Activated T-cell treated with anti-CD3 and anti-CD28 coated beads, Interleukin-2, amount 50 U/mL, for 1 hour (primary cell): Measurements from ENCODE around the gene SIAH1.
A peak's percentile ranks its signal among the peaks of the same experiment; 100 is the strongest.
"Not testable (repeated sequence)": the region's sequence is repeated elsewhere in the genome, so short reads cannot be mapped to it uniquely, and the experiment has no call there.

Experiments used
- DNase-seq: peaks from one replicate; pipeline ENCODE4 v3.0.0-alpha.2; 2020

Gene SIAH1

DNA sequence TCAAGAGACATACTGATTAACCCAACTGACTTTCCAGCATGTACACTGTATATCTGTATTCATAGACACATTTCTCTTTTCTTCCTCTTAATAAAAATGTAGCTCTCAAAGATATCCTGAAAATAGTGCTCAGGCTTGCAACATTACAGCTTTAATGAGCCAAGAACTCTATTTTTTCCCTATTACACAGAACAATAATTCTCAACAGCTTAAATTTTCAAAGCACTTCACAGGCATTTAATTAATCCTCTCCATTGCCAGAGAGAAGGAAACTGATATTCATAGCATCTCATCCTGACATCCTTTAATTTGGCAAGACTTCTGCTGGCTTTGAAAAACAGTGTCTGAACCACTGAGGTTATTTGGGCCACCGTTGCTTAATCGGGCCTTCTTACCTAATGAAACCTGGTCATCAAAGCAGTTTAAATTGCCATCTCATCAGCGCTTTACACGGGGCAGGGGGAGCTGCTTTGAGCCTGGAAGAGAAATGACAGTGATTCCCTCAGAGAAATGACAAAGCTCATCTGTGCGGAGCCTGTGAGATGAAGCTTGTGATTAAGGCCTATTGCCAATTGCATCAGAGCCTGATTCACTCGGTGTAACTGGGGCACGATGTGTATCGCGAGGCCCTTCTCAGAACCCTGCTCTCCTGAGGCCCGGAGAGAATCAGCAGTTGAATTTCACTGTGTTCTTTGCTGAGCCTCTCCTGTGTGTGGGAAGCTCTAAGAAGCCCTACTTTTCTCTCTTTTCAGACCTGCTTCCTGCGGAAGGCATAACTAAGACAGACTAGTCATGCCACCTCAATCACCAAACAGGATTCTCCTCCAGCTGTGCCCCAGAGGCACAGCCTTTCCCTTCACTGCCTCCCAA is 8.5 kb upstream of the SIAH1 start:
- DNase-seq, result no peak

- DNase-seq, result no peak
Observed at GRCh38 chr16:48392407-48392806, 7.2 kb upstream of the SIAH1 start.

DNA sequence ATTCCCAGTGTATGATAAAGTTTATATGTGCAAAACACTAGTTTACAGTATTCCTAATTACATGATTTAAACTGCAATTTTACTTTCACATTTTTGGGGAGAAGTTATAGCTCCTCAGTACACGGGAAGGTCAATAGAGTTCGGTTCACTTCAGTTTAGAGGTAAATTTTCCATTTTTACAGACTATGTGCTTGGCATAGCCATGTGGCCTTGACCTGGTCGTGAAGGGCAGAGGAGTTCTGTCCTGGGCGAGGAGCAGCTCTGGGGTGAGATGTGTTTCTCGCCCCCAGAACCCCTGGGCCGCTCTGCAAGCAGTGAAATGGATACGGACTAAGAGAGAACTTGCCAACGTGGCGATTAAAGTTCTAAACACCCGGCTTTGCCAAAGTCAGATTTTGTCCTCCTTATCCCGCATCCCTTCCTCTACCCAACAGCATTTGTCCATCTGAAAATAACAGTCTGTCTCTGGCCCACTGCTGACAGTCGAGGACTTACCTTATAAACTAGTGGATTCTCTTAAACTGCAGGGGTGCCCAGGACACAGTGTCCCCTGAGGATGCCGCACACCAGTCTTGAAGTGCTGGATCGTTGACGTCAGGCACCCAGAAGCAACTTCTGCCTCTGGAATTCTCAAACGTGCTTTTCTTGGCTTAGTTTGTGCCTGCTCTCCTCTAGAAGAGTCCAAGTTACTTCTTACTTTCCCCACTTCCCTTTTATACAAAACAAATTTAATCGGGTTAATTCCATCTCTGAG is 1.5 kb upstream of the SIAH1 start:
- no peak for DNase-seq

DNA sequence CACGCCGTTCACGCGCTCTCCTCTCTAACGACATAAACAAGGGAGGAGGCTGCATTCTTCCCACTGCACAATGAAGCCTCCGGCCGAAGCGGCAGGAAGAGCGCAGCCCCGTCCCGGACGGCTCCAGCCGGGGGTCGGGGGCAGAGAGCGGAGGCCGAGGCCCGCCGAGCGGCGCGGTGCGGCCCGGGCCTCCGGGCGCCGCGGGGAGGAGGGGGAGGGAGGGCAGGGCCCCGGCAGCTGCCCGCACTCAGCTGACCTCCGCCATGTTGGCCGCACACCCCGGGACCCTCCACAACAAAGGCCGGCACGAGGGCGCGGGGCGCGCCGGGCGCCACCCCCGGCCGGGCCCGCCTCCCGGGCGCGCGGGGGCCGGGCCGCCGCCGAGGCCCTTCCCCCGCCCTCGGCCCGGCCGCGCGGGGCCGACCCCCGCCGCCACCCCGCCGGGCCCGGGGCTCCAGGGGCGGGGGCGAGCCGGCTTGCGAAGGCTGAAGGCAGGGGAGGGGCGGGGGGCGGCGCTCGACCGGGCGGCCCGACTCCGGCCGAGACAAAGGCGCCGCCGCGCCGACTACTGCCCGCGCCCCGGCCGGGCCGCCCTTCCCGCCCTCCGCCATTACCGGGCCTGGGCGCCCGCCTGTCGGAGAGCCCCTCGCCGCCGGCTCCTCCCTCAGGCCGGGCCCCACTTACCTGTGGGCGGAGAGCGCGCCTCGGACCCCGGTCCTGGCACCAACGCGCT is 527 bp downstream of the SIAH1 start:
- peak; percentile 51 for DNase-seq

GRCh38 chr16:48383877-48384519 is 1.2 kb downstream of the SIAH1 start:
- no peak for DNase-seq

- DNase-seq, result no peak
Observed at GRCh38 chr16:48383009-48383876, 2.0 kb downstream of the SIAH1 start.

DNA sequence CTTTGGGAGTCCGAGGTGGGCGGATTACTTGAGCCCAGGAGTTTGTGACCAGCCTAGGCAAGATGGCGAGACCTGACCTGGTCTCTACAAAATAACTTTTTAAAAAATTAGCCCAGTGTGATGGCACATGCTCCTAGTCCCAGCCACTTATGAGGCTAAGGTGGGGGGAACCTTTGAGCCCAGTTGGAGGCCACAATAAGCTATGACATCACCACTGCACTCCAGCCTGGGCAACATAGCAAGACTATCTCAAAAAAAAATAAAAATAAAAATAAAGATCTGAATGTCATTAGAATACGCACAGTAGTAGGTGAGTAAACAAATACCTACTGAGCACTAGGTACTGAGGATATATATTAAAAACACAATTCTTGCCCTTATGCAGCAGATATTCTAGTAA is 3.1 kb downstream of the SIAH1 start:
- no peak for DNase-seq

GRCh38 chr16:48381201-48381600 is 4.0 kb downstream of the SIAH1 start:
- no peak for DNase-seq

DNA sequence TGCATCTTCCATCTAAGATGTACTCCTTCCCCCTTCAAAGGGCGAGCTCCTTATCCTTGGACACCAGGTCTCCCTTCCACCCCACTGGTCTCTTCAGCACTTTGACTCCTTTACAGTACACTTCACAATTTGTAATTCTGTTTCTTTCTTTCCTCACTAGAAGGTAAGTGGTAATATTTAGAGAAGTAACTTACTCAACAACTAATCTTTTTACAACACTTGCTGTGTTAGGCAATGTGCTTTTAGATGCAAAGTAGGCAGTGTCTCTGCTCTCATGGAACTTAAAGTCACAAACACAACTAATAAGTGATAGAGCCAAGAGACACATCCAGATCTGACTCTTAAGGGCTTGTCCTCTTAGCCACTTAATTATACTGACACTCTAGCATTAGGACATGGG is 6.4 kb downstream of the SIAH1 start:
- no peak for DNase-seq

DNA sequence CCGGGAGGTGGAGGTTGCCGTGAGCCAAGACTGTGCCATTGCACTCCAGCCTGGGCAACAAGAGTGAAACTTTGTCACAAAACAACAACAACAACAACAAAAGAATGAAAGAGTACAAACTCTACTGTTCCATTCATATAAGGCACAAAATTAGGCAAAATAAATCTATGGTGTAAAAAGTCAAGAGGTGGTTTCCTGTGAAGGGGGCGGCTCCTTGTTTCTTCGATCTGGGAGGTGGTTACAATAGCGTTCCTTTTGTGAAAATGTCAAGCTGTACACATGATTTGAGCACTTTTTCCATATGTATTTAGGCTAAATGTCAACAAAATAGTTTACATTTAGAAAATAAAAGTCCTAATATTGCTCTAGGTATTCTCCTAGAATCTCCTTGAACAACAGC is 6.9 kb downstream of the SIAH1 start:
- no peak for DNase-seq

DNA sequence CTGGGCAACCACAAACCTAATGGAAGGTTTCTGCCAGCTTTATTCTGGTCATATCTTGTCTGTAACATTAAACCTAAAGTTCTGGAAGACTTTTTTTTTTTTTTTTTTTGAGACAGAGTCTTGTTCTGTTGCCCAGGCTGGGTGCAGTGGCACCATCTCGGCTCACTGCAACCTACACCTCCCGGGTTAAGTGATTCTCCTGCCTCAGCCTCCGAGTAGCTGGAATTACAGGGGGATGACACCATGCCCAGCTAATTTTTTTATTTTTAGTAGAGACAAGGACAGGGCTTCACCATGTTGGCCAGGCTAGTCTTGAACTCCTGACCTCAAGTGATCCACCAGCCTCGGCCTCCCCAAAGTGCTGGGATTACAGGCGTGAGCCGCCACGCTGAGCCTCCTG is 7.9 kb downstream of the SIAH1 start:
- DNase-seq, result not testable (repeated sequence)

- no peak for DNase-seq
Observed at GRCh38 chr16:48374255-48374654, 11.0 kb downstream of the SIAH1 start.

DNA sequence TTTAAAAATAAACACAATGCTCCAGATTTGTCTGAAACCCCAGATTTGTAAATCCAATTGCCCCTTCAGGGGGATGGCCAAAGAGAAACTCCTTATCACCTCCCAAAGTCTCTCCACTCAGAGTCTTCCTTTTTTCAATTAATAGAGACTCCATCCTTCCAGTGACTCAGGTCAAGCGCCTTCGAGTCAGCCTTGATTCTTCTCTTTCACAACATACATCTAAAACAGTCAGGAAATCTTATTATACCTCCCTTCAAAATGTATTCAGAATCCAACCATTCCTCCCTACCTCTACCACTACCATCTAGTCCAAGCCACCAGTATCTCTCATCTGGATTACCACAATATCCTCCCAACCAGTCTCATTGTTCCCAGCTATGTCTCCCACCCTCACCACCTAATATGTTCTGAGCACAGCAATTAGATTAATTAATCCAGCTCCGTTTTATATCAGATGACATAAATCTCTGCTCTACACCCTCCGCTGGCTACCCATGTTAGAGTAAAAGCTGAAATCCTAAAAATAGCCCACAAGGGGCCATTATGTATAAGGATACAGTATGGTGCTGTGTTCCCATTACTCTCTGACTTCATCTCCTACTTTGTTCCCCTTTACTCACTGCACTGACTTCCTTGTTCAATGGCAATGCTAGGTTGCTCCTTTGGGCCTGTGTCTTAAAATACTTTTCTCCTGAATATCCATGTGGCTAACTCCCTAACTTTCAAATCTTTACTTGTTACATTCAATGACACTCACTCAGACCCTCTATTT is 11.8 kb downstream of the SIAH1 start:
- DNase-seq, result no peak

- DNase-seq, result no peak
Observed at GRCh38 chr16:48372744-48373143, 12.5 kb downstream of the SIAH1 start.

GRCh38 chr16:48371393-48371780 is 13.8 kb downstream of the SIAH1 start:
- no peak for DNase-seq

GRCh38 chr16:48370668-48371392 is 14.4 kb downstream of the SIAH1 start:
- DNase-seq, result not testable (repeated sequence)

GRCh38 chr16:48370229-48370628 is 15.0 kb downstream of the SIAH1 start:
- no peak for DNase-seq

DNA sequence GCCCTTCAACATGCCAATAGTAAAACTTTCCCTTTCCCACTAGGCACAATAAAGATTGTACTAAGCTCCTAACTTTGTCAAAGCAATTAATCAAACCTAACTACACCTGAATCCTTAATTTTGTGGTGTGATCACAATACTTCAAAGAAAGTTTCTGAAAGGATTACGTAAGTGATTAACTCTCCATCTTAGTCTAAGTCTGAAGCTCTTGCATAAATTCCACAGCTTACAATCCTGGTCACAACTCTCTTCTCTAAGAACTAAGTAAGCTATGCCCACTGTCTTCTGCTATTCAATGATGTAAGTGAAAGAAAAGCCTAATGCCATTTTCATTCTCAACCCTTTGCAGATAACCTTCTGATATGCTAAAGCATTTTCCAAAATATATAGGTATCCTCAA is 15.4 kb downstream of the SIAH1 start:
- DNase-seq, result no peak

DNA sequence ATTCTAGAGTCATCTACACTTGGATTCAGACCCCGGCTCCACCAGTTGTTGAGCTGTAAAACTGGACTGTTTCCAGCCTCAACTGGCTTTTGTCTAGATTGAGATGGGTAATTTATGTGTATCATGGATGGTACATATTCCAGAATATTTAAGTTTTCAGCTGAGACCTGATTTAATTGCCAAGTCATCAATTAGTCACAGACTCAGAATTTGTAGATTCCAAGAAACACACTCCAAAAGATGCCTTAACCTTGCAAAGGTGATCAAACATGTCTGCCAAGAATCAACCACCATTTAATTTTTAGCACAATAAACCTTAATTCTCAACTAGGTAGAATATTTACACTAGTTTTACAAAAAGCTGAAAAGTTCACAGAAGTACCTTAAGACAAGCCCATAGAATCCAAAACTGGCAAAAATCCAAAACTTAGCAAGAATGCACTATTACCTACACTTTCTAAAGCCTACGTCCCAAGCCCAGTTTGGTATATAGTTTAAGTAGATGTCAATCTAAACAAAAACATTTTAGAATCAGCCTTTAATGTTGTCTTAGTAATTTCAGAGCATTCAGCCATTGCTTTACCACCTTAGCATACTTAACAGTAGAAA is 17.7 kb downstream of the SIAH1 start:
- no peak for DNase-seq
